ENCODE data around the gene KLHDC2.
"Not testable (repeated sequence)": the region's sequence is repeated elsewhere in the genome, so short reads cannot be mapped to it uniquely, and the experiment has no call there.

Gene KLHDC2, protein sequence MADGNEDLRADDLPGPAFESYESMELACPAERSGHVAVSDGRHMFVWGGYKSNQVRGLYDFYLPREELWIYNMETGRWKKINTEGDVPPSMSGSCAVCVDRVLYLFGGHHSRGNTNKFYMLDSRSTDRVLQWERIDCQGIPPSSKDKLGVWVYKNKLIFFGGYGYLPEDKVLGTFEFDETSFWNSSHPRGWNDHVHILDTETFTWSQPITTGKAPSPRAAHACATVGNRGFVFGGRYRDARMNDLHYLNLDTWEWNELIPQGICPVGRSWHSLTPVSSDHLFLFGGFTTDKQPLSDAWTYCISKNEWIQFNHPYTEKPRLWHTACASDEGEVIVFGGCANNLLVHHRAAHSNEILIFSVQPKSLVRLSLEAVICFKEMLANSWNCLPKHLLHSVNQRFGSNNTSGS

DNA sequence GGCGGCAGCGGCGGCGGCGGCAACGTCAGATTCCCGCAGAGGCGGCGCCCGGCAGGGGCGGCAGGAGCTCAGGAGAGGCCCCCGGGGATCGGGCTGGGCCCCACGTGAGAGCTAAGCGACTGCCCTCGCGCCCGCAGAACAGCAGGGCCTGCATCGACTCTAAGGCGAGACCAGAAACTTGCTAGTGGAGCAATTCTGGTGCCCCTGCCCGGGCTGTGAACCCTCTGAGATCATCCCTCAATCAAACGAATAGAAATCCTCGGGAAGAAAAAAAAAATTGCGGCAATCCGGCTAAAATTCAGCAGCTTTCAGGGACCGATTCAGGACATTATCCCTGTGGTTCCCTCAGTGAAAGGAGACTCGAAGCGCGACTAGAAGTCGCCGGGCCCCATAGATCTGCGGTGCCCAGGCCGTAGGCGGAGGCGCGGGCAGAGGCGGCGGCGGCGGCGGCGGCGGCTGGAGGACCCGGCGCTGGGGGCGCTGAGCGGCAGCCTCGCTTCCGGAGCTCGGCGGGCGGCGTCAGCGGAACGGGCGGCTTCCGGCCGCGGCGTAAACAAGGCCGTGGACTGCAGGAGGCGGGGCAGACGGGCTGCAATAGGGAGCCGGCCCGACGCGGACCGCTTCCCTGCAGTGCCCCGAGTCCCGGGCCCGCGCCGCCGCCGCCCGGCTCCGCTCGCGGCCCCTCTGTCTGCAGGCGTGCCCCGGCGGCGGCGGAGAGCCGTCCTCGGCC, at the start of gene KLHDC2:
Gene KLHDC2 (plus strand): TSS at position 583 of the 730 bp plus-strand sequence. CDS start 316 bp downstream, outside the sequence.
- DNase-seq: peak; percentile 59

DNA sequence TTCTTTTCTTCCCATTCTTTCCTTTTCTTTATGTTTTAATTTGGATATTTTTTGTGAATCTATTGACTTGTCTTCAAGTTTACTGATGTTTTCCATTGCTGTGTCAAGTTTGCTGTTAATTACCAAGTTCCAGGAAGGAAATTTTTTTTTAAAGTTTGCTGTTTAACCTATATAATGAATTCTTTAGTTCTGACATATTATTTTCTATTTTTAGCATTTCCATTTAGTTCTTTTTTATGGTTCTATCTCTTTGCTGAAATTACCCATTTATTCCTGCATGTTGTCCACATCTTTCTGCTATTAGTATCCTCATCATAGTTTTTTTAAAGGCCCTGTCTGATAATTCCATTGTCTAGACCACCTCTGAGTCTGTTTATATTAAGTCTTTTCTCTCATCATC, 47.2 kb upstream of the KLHDC2 start:
- no peak for DNase-seq

DNA sequence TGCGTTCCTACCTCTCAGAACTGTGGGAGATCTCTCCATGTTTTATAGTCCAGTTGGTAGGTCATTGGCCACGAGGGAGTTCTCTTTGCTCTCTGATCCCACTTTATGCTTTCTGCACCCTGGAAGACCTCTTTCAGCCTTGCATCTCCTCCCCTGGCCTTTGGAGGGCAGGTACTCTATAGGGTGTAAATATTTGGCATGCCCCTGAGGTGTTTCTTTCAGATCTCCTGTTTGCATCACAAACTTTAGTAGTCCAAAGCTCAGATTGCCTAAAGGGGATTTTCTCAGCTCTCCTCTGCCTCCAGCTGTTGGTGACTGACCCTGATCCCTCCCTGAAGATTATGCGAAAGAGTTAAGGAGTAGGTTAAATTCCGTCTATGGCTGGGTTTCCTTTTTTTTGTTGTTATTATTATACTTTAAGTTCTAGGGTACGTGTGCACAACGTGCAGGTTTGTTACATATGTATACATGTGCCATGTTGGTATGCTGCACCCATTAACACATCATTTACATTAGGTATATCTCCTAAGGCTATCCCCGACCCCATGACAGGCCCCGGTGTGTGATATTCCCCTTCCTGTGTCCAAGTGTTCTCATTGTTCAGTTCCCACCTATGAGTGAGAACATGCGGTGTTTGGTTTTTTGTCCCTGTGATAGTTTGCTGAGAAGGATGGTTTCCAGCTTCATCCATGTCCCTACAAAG, 46.1 kb upstream of the KLHDC2 start:
- DNase-seq: not testable (repeated sequence)

DNA sequence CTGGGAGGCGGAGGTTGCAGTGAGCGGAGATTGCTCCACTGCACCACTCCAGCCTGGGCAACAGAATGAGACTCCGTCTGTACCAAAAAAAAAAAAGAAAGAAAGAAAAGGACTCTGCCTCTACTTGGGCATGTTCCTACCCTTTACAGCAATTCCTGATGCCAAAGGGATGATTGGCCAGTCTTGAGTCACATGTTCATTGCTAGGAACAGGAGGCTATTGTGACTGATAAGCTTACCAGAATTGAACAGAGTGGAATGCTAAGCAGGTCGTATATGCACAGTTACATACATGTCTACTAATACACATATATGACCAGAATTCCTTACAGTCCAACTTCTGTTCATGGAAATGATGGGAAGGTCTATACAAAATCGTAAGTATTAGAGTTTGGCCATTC, 40.8 kb upstream of the KLHDC2 start:
- no peak for DNase-seq

DNA sequence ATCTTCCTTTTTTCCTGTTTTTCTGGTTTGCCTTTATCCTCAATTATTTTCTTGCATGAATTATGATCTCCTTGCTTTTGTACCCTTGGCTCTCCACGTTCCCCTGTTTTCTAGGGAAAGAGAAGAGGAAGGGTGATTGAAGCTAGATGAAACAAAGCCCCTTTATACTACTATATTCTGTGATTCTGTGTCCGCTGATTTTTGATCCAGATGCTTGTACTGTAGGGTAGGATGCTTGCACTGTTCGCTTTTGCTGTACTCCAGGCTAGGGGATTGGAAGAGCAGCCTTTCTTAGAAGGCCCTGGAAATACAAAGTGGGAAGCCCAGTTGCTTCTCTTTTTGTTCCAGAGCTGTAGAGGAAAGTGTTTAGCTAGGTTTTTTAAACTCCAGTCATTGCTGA, 35.1 kb upstream of the KLHDC2 start:
- DNase-seq: no peak

DNA sequence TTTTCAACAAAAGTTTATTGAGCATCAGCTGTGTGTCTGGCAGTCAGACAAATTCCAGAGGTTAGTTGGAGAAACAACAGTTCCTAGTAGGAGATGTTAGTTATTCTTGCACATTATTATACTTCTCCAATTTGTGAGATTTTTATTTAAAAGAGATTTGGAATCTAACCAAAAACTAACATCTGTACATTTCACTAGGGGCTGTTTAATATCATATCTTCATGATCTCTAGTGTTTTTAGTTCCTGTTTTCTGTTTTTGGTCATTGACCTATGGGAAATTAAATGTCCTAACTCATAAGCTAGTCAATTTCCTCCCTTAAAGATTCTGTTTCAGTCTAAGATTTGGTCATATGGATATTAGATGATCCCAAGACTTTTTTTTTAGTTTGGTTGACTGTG, 34.1 kb upstream of the KLHDC2 start:
- DNase-seq: no peak

DNA sequence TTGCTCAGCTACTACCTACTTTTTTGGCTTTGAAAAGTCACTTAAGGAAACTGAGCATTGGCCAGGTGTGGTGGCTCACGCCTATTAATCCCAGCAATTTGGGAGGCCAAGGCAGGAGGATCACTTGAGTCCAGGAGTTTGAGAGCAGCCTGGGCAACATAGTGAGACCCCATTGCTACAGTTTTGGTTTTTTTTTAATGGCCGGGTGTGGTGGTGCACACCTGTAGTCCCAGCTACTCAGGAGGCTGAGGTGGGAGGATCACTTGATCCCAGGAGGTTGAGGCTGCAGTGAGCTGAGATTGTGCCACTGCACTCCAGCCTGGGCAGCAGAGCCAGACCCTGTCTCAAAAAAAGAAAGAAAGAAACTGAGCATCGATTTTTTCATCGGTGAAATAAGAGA, 32.3 kb upstream of the KLHDC2 start:
- DNase-seq: not testable (repeated sequence)

DNA sequence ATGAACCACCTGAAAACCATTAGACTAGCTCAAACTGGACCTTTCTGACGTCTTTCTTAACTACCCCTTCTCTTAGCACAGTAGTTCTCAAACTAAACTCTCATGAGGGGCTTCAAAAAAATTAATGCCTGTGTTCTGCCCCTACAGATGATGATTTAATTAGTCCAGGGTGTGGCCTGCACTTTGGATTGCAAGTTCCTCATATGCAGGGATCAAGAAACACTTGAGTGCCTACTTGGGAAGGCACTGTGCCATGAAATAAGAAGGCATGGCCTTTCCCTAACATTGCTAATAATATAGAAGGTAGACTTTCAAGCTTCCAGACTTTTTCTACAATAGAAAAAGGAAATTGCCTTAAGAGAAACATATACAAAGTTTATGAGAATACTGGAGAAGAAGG, 22.8 kb upstream of the KLHDC2 start:
- DNase-seq: no peak

DNA sequence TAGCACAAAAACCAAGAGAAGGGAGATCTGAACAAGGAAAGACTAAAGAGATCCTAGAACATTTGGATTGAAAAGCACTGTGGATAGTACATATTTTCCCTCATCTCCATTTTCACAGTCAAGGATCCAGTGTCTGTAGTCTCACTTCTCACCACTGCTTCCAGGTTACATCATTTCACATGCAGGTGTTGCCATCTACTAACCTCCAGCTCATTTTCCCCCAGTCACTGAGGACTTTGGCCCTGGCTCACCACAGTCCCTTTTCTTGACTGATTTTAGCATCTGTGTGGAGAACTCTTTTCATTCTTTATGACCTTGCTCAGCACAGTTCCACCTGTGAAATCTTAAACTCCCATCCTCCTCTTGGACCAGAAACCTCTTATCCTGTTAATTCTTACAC, 21.5 kb upstream of the KLHDC2 start:
- not testable (repeated sequence) for DNase-seq

DNA sequence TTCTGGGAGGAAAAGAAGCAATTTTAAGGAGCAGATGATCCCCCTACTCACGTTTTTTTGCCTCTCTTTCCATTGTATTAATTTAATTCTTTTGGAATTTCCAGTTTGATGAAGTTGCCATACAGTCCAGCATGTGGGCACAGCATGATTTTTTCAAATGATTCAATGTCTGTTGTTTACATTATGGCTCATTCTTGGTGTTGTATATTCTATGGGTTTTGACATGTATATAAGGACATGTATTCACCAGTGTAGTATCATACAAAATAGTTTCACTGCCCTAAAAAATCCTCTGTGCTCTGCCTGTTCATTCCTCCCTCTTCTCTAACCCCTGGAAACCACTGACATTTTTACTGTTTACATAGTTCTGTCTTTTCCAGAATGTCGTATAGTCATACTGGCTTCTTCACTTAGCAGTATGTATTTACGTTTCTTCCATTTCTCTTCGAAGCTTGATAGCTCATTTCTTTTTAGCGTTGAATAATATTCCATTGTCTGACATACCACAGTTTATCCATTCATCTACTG, 13.3 kb upstream of the KLHDC2 start:
- DNase-seq: no peak

DNA sequence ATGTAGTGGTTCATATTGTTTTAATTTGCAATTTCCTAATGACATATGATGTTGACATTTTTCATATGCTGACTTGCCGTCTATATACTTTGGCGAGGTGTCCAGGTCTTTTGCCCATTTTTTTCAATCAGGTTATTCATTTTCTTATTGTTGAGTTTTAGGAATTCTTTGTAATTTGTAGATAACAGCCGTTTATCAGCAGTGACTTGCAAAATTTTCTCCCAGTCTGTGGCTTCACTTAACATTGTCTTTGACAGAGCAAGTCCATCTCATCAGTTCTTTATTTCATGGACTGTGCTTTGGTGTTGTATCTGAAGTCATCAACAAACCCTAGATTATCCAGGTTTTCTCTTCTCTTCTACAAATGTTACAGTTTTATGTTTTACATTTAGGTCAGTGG, 12.6 kb upstream of the KLHDC2 start:
- no peak for DNase-seq

DNA sequence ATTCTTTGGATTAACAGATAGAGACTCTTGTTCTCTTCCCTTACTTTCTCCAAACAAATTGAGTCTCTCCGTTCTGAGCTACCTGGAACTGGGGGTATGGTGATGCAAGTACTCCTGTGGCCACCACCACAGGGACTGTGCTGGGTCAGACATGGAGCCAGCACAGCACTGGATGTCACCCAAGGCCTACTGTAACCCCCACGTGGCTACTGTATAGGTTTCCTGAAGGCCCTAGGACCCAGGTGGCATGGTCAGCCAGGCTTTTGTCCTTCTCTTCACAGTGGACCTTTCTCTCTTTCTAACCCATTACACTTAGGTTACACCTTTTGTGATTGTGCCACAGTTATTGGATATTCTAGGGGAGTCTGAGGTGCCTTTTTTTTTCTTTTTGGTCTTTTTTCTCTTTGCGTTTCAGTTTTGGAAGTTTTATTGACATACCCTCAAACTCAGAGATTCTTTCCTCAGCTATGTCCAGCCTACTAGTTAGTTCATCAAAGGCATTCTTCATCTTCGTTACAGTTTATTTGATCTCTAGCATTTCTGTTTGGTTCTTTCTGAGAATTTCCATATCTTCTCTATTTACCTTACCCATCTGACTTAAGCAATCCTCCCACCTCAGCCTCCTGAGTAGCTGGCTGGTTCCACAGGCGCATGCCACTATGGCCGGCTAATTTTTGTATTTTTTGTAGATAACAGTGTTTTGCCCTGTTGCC, 6.0 kb upstream of the KLHDC2 start:
- no peak for DNase-seq

DNA sequence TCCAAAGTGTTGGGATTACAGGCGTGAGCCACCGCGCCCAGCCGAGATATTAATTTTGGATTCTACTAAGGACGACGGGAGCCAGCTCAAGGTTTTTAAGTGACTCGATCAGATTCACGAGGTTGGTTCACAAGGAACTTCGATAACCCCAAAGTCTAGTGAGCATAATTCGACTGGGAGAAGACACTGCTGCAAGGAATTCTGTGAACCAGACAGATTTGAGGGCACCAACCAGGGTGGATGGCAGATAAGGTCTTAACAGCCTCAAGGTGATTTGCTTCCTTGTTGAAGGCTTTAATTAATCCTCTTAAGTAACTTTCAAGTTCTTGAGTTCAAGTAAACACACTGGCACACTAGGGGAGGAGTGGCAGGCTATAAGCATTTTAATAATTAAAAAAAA, 1.1 kb upstream of the KLHDC2 start:
- DNase-seq: no peak

DNA sequence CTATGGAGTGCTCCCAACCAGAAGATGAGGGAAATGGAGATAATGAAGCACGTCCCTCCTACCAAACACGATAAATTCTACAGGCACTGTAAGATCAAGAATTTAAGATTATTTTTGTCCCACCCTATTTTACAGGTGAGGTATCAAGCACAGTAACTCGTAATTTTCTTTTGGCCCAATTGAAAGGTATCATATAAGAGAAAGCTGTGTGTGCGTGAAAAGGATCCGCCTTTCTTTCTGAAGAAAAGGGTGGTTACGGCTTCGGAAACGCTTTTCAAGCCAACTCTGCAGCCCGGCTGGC, 733 bp upstream of the KLHDC2 start:
- no peak for DNase-seq

DNA sequence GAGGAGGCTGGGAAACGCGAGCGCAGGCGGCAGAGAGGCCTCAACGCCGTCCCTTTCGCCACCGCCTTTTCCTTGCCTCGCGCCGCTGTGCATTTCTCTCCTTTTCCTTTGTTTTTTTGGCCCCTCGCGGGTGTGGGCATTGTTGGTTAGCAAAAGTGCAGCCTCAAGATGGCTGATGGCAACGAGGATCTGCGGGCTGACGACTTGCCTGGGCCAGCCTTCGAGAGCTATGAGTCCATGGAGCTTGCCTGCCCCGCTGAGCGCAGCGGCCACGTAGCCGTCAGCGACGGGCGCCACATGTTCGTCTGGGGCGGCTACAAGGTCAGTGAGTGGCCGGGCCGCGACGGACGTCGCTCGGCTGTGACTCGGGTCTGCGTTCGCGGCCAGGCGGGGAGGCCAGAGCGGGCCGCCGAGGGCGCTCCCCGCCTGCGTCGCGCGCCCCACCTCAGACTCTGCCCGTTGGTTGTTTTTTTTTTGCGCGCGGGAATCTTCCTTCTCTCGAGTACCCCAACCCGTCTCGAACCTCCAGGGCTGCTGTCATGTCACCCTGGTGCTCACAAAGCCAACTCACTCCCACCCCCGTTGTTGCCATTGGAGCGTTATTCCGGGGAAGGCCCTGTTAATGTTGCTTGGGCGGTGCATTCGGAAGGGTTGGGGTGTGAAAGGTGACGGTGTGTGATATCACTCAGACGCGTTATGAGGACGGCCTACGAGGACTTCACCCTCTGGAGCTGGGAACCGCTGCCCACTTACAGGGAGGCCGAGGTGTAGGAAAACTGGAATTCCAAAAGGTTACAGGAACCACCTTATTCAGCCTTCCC, 558 bp downstream of the KLHDC2 start:
- DNase-seq: no peak

DNA sequence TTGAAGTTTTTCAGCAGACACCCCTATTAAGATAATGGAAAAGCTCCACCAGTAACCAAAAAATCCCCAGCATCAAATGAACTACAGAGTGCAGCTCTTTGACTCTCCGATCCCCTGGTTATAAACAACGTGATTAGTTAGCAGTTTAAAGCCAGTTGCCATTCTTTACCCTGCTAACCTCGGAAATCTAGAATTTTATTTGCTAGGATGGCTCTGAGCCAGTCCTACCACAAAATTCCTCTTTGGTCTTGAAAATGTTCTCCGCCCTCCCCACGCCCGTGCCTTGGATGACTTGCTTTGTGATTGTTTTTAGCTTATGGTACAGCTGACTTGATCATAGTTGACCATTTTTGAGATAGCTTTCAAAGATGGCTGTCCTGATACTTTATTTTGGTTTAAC, 1.2 kb downstream of the KLHDC2 start:
- no peak for DNase-seq

DNA sequence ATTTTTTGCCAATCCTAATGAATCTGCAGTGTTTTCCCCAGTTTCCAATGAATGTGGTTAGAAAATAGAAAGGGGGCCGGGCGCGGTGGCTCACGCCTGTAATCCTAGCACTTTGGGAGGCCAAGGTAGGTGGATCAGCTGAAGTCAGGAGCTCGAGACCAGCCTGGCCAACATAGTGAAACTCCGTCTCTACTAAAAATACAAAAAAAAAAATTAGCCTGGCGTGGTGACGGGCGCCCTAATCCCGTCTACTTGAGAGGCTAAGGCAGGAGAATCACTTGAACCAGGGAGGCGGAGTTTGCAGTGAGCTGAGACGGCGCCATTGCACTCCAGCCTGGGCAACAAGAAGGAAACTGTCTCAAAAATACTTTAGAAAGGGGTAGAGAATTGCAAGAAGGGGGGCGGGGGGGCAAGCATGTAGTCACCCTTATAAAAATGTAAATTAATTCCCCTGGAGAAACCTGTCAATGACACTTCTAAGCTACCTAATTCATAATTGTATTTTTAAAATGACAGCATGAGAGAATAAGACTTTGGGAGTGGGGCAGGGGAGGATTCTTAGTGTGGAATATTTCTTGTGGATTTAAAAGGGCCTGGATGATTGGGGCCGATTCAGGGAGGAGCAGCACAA, 1.7 kb downstream of the KLHDC2 start:
- no peak for DNase-seq

DNA sequence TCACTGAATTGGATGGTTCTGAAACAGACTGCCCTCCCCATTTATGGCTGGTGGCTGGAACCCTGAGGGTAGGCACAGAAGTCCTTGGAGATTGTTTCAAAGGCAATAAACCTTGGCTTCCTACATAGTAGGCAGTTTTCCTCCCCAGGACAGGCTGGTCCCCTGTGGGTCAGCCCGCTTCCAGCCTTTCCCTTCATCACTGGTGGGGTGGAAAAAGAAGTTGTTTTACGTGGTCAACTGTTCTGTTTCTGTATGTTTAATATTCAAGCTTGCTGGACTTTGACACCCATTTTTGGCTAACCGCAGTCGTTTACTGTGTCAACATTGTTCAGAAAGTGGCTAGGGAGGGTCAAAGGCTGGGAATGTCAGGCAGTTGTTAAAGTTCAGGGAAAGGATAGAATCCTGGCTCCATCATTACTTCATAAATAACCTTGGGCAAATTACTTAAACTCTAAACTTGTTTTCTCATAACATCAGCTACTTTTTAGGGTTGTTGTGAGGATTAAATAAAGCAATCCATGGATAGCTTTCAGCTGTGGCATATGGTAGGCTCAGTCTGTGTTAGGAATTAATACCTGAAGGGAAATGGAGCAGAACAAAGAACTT, 2.4 kb downstream of the KLHDC2 start:
- no peak for DNase-seq

DNA sequence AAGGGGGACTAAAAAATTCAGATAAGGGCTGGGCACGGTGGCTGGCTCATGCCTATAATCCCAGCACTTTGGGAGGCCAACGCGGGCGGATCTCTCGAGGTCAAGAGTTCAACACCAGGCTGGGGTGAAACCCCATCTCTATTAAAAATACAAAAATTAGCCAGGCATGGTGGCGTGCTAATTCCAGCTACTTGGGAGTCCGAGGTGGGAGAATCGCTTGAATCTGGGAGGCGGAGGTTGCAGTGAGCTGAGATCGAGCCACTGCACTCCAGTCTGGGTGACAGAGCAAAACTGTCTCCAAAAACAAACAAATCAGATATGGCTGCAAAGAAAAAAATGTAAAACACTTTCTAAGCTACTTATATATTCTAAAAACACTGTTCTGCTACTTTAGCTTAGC, 3.7 kb downstream of the KLHDC2 start:
- not testable (repeated sequence) for DNase-seq

DNA sequence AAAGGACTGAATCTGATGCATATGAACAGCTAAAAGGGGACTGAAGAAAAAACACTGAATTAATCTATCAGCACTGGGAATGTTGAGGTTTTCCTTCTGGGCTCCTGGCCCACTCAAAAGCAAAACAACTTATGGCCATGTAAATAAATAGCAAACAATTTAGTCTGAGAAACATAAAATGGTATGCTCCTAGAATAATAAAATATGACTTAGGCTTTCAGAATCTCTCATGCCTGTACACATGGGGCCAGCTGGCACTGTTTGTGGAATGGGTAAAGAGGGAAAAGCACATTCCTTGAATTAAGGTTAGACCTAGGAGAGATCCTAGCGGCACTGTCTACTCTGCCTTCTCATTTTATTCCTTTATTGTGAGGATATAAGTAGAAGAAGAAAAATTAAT, 6.2 kb downstream of the KLHDC2 start:
- no peak for DNase-seq

DNA sequence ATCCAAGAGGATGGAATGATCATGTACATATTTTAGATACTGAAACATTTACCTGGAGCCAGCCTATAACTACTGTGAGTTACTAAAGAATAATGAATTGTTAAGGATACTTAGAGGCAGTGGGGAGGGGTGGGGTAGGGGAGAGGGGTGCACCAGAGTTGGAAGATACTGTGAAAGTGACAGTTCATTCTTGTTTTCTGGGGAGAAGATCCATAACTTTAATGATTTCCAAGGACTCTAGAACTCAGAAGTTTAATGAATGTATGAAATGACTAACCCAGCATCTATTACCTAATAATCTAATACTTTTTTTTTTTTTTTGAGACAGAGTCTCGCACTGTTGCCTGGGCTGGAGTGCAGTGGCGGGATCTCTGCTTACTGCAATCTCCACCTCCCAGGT, 10.5 kb downstream of the KLHDC2 start:
- DNase-seq: no peak
